Activated T-helper 17 cell treated with anti-CD3 and anti-CD28 coated beads, Interleukin-2, amount 50 U/mL, for 72 hours (primary cell): ENCODE results near the gene C22orf15. TPM values are rescaled to one million over a fixed set of nuclear protein-coding genes. Genes with fewer than 3 reads are reported as not detected.

ENCODE experiments used
- ATAC-seq: fragments of 150-1000 bp; cut with Tn5 transposase; replicated peaks from 2 replicates; pipeline ENCODE4 v1.10.0; 2021; ENCODE audit warnings: mild to moderate bottlenecking, moderate library complexity
- H3K27ac Mint-ChIP-seq: one replicate; pipeline ENCODE4 v1.8.0; 2022; ENCODE audit warnings: mixed read lengths
- H3K27me3 Mint-ChIP-seq: one replicate; pipeline ENCODE4 v1.8.0; 2022; ENCODE audit warnings: mixed read lengths
- H3K36me3 Mint-ChIP-seq: one replicate; pipeline ENCODE4 v1.8.0; 2022; ENCODE audit warnings: low read depth, mild to moderate bottlenecking, mixed read lengths
- H3K4me1 Mint-ChIP-seq: one replicate; pipeline ENCODE4 v1.8.0; 2022; ENCODE audit warnings: mixed read lengths
- H3K4me3 Mint-ChIP-seq: one replicate; pipeline ENCODE4 v1.8.0; 2022; ENCODE audit warnings: mild to moderate bottlenecking, mixed read lengths
- H3K9me3 Mint-ChIP-seq: one replicate; pipeline ENCODE4 v1.8.0; 2022; ENCODE audit warnings: mixed read lengths
- total RNA-seq, 2 donors: library from RNA; stranded (reverse); gene quantifications; one replicate each; pipeline ENCODE4 v1.2.3, GENCODE V29; 2022

C22orf15 gene
- total RNA-seq, 2 donors from 2014 or later = not detected

DNA sequence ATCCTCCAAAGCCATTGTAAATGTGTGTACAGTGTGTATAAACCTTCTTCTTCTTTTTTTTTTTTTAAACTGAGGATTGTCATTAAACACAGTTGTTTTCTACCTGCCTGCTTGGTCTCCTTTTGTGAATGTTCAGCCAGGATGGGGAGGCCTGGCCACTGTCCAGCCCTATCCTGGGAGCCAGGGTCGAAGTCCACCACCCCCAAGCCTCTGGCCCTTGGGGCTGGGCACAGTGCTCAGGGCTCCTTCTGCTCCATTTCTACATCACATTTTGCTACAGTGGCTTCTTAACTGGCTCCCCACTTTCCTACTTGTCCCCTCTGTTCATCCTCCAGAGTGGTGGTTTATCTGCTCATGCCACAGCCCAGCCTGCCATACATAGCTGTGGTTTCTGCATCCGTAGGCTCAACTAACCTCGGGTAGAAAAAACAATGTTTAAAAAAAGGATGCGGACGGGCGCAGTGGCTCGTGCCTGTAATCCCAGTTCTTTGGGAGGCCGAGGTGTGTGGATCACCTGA, 21.5 kb downstream of the C22orf15 start:
- no peak for ATAC-seq
- Mint-ChIP-seq H3K4me1 (peaks cover 1% of the 10 kb centered on the region), H3K9me3 (no peaks in the 10 kb centered on the region), H3K36me3 (peaks cover under 1% of the 10 kb centered on the region), H3K4me3 (no peak overlapping the region), H3K27ac (peak overlapping the region; percentile 60), H3K27me3 (no peaks in the 10 kb centered on the region)

DNA sequence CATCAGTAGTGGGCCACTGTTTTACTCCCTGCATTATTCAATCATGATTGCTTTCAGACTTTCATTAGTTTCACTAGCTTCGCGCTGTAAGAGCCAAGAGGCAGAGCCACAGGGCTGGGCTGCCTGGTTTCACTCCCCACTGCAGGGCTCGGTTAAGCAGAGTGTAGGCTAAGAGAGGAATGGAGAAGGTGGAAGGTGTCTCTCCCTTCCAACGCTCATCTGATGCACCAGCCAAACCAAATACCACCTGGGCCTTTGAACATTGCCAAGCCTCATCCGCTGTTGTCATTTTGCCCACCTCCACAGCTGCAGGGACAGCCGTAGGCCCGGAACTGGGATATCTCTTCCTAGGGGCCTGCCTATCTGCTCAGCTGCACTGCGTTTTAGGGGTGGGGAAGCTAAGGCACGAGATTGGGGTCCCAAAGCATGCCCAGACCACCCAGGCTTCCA, 23.5 kb downstream of the C22orf15 start:
- peak; percentile 1 for ATAC-seq
- H3K27ac Mint-ChIP-seq = peak overlapping the region; percentile 96
- H3K4me1 Mint-ChIP-seq = peaks cover 6% of the 10 kb centered on the region
- peaks cover 5% of the 10 kb centered on the region for H3K36me3 Mint-ChIP-seq
- peak overlapping the region; percentile 94 for H3K4me3 Mint-ChIP-seq
- H3K9me3 Mint-ChIP-seq = no peaks in the 10 kb centered on the region
- H3K27me3 Mint-ChIP-seq = no peaks in the 10 kb centered on the region

DNA sequence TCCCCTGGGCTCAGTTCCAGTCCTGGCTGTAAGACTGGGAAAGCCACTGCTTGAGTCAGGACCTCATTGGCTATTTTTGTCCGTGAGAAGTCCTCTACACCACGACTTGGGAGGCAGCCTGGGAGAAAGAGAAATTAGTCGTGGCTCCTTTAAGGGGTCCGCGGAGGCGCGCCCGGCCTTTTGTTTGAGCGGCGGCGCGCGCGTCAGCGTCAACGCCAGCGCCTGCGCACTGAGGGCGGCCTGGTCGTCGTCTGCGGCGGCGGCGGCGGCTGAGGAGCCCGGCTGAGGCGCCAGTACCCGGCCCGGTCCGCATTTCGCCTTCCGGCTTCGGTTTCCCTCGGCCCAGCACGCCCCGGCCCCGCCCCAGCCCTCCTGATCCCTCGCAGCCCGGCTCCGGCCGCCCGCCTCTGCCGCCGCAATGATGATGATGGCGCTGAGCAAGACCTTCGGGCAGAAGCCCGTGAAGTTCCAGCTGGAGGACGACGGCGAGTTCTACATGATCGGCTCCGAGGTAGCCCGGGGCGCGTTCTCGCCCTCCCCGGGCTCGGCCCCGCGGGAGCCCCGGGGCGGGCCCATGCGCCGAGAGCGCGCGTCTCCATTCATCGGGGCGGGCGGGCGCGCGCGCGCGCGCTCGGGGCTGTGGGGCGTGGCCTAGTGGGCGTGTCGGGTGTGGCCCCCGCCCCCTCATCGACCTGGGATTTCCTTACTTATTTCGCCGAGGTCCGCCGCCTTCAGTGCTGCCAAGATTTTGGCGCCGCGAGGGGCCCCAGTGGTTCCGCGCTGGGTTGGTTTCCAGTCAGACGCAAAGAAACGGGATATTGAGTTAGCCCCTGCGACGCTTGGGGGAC, 24.2 kb downstream of the C22orf15 start, which contains the start of gene SMARCB1:
TSS of gene SMARCB1 (plus strand) at position 215 of the 848 bp plus-strand sequence. CDS start at position 419, 204 bp downstream.
- H3K27ac Mint-ChIP-seq = peak within 1 kb of the TSS; percentile 96
- no peaks in the 10 kb centered on the region for H3K27me3 Mint-ChIP-seq
- H3K36me3 Mint-ChIP-seq = peaks cover 8% of the 10 kb centered on the region
- H3K4me1 Mint-ChIP-seq = peaks cover 6% of the 10 kb centered on the region
- peak within 1 kb of the TSS; percentile 94 for H3K4me3 Mint-ChIP-seq
- ATAC-seq = peak; percentile 91
- no peaks in the 10 kb centered on the region for H3K9me3 Mint-ChIP-seq

DNA sequence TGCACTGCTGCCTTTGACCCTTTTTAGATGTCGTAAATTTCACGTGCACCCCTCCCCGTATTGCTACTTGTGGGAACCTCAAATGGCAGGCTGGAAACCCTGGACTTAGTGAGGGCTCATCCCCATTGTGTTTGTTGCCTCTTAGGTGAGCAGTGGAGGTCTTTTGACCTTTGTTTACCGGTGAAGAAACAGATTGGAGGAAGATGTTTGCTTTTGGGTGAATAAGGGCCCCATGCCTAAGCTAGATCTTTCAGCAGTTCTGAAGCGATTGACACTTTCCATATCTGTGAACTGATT, 24.8 kb downstream of the C22orf15 start:
- H3K36me3 Mint-ChIP-seq = peaks cover 14% of the 10 kb centered on the region
- peak overlapping the region; percentile 94 for H3K4me3 Mint-ChIP-seq
- peak overlapping the region; percentile 89 for H3K27ac Mint-ChIP-seq
- H3K27me3 Mint-ChIP-seq = no peaks in the 10 kb centered on the region
- peak; percentile 38 for ATAC-seq
- H3K4me1 Mint-ChIP-seq = peaks cover 6% of the 10 kb centered on the region
- H3K9me3 Mint-ChIP-seq = no peaks in the 10 kb centered on the region

DNA sequence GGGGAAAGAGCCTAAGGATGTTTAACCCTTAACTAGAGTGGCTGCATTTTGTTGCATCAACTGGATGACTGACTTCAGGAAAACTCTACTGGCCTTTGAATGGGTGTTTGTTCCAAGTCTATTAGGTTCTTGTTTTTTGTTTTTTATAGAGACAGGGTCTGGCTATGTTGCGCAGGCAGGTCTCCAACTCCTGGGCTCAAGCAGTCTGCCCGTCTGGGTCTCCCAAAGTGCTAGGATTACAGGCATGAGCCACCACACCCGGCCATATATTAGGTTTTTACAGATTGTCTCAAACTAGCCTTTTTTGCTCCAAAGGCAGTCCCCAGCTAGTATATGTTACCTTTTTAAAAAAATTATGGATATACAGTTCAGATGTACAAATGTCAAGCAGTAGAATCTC, 25.1 kb downstream of the C22orf15 start:
- Mint-ChIP-seq H3K36me3 (peaks cover 17% of the 10 kb centered on the region), H3K9me3 (no peaks in the 10 kb centered on the region), H3K27me3 (no peaks in the 10 kb centered on the region), H3K27ac (peak overlapping the region; percentile 89), H3K4me3 (peak overlapping the region; percentile 94), H3K4me1 (peaks cover 6% of the 10 kb centered on the region)
- ATAC-seq = no peak

- H3K4me1 Mint-ChIP-seq = peaks cover 6% of the 10 kb centered on the region
- peaks cover 29% of the 10 kb centered on the region for H3K36me3 Mint-ChIP-seq
- H3K9me3 Mint-ChIP-seq = no peaks in the 10 kb centered on the region
- ATAC-seq = no peak
- H3K27ac Mint-ChIP-seq = peak overlapping the region; percentile 13
- H3K4me3 Mint-ChIP-seq = peak overlapping the region; percentile 20
- no peaks in the 10 kb centered on the region for H3K27me3 Mint-ChIP-seq
Measured at GRCh38 chr22:23789121-23789520, 26.3 kb downstream of the C22orf15 start.

DNA sequence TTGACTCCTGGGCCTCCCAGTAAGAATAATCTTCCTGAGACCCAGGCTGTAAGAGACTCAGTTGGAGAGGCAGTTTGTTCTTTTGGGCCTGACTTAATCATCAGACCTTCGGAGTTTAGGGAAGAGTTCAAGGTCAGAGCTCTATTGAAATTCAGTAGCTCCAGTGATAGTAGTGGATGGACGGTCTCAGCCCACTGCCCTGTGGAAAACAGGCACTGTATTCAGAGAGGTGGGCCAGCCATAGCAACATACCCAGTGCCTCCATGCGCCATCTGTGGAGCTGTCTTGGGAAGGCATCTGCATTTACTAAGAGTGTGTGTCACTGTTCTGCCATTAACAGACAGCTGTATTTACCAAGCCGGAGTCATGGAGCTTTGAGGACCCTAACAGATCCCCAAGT, 26.8 kb downstream of the C22orf15 start:
- H3K27me3 Mint-ChIP-seq = no peaks in the 10 kb centered on the region
- H3K9me3 Mint-ChIP-seq = no peaks in the 10 kb centered on the region
- peak overlapping the region; percentile 13 for H3K27ac Mint-ChIP-seq
- ATAC-seq = no peak
- peak overlapping the region; percentile 20 for H3K4me3 Mint-ChIP-seq
- peaks cover 34% of the 10 kb centered on the region for H3K36me3 Mint-ChIP-seq
- peaks cover 6% of the 10 kb centered on the region for H3K4me1 Mint-ChIP-seq

DNA sequence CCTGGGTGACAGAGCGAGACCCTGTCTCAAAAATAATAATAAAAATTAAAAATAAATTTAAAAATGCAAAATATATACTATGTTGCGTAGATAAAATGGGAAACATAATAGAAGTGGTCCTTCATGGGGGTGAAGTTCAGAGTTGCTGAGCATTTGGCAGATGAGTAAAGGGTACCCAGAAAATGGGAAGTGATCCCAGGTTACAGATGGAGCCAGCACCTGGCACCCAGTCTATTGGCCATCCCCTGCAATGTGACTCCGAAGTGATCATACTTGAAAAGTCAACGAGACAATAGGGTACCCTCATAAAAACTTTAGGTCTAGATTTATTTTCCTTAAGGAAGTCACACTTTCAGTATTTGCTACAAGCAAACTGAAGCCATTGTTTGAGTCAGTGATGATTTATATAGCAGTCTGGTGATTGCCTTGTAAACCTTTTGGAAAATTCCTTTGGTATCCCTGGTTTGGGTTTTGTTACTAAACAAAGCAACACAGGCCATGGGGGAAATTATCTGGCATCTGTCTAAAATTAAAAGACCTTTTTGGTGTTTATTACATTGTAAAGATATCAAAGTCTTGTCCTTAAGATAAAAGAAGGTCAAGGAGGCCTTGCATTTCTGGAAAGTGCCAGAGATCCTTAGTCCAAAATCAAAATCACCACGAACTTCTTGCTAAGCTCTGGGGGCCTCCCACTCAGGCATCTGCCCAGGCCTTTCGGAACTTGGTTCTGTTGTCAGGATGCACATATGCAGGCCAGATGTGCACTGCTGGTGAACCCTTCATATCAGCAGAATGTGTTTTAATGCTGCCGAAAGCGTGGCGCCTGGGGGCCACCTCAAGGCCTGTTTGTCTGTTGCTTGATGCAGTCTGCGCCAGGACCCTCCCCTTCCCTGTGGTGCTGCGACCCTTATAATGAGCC, 28.3 kb downstream of the C22orf15 start:
- peaks cover 6% of the 10 kb centered on the region for H3K4me1 Mint-ChIP-seq
- no peaks in the 10 kb centered on the region for H3K27me3 Mint-ChIP-seq
- H3K27ac Mint-ChIP-seq = no peak overlapping the region
- ATAC-seq = no peak
- H3K36me3 Mint-ChIP-seq = peaks cover 47% of the 10 kb centered on the region
- no peak overlapping the region for H3K4me3 Mint-ChIP-seq
- H3K9me3 Mint-ChIP-seq = no peaks in the 10 kb centered on the region

DNA sequence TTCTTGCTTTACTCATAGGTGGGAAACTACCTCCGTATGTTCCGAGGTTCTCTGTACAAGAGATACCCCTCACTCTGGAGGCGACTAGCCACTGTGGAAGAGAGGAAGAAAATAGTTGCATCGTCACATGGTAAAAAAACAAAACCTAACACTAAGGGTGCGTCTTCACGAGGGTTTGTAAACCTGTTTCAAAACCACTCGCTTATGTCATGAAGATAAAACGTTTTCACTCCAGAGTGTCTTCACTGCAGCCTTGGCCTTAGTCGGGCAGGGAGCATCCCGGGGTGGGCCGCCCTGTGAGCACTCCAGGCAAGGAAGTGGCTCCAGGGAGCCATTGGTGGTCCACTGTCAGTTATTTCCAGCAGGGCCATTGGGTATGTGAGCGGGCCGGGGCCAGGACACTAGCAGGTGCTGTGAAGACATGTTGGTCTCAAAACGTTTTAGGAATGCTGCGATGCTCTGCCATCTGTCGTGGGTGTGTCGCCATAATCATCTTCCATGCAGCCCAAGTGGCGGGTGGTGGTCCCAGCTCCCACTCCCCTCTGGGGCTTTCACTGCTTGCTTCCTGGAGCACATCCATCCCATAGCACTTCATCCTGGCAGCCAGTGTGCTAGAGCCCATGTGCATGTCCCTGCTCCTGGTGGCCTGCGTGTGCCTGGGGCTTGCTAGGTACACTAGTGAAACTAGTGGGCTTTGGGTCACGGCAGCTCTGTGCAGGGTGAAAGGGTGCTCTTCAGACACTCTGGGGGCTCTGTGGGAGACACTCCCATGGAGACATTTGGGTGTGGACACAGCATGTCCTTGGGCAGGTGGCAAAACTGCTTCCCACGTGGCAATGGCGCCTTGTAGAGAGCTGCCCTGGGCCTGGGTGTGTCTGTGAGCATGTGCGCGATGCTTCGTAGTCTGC, 29.2 kb downstream of the C22orf15 start:
- Mint-ChIP-seq H3K4me1 (peaks cover 6% of the 10 kb centered on the region), H3K36me3 (peaks cover 55% of the 10 kb centered on the region), H3K4me3 (no peak overlapping the region), H3K27ac (no peak overlapping the region), H3K9me3 (no peaks in the 10 kb centered on the region), H3K27me3 (no peaks in the 10 kb centered on the region)
- no peak for ATAC-seq

DNA sequence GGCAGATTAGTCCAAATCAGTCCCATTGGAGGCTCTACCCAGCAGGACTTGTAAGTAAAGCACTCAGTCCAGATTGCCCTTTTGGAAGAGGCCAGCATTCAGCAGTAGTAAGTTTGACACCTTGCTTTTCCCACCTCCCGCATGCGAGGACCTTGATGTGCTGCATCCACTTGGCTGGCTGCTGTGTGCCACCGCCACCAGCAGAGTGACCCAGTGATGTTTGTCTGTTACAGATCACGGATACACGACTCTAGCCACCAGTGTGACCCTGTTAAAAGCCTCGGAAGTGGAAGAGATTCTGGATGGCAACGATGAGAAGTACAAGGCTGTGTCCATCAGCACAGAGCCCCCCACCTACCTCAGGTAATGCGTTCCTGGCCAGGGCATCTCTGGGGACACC, 30.5 kb downstream of the C22orf15 start:
- ATAC-seq = no peak
- Mint-ChIP-seq H3K9me3 (no peaks in the 10 kb centered on the region), H3K27ac (peak overlapping the region; percentile 78), H3K27me3 (no peaks in the 10 kb centered on the region), H3K36me3 (peaks cover 63% of the 10 kb centered on the region), H3K4me1 (peaks cover 6% of the 10 kb centered on the region), H3K4me3 (no peak overlapping the region)

GRCh38 chr22:23796461-23796860, 33.7 kb downstream of the C22orf15 start:
- H3K4me1 Mint-ChIP-seq = no peaks in the 10 kb centered on the region
- H3K36me3 Mint-ChIP-seq = peaks cover 85% of the 10 kb centered on the region
- no peaks in the 10 kb centered on the region for H3K27me3 Mint-ChIP-seq
- H3K4me3 Mint-ChIP-seq = no peak overlapping the region
- H3K27ac Mint-ChIP-seq = no peak overlapping the region
- ATAC-seq = no peak
- H3K9me3 Mint-ChIP-seq = no peaks in the 10 kb centered on the region

GRCh38 chr22:23800297-23801237, 37.8 kb downstream of the C22orf15 start:
- H3K27ac Mint-ChIP-seq = no peak overlapping the region
- ATAC-seq = no peak
- no peaks in the 10 kb centered on the region for H3K27me3 Mint-ChIP-seq
- H3K36me3 Mint-ChIP-seq = peaks cover 90% of the 10 kb centered on the region
- H3K4me1 Mint-ChIP-seq = peaks cover 4% of the 10 kb centered on the region
- H3K4me3 Mint-ChIP-seq = no peak overlapping the region
- no peaks in the 10 kb centered on the region for H3K9me3 Mint-ChIP-seq
